ENCODE data around the gene EPS8L2. TPM values are rescaled to one million over a fixed set of nuclear protein-coding genes. Genes with fewer than 3 reads are reported as not detected.
A peak's percentile ranks its signal among the peaks of the same experiment; 100 is the strongest.

Gene EPS8L2
- total and polyA plus RNA-seq, 2 of the 13 experiments (the other 11 are each of a cell fraction or from before 2014, with no cell fraction given): 89.3 to 416 TPM

GRCh38 chr11:729492-730074 is 23.6 kb downstream of the EPS8L2 start (continued):
- TF ChIP-seq ARID4A (CRISPR knock-in tag; IDR thresholded peaks at IDR 0.05; ENCODE audit: borderline replicate concordance) (peak; percentile 14; the same call in 1 of the 2 replicates), DMAP1 (CRISPR knock-in tag; IDR thresholded peaks at IDR 0.05) (no peak), ARID2 (CRISPR knock-in tag; IDR thresholded peaks at IDR 0.05; ENCODE audit: borderline replicate concordance) (no peak), PATZ1 (CRISPR knock-in tag; IDR thresholded peaks at IDR 0.05) (peak; percentile 51; the same call in 1 of the 2 replicates), CCDC6 (CRISPR knock-in tag; IDR thresholded peaks at IDR 0.05) (peak; percentile 53; the same call in 1 of the 2 replicates), ZNF362 (CRISPR knock-in tag; IDR thresholded peaks at IDR 0.05; ENCODE audit: borderline replicate concordance) (peak; percentile 98), FOSL2 (CRISPR knock-in tag; IDR thresholded peaks at IDR 0.05) (no peak), DRAP1 (CRISPR knock-in tag; IDR thresholded peaks at IDR 0.05) (no peak), DPF2 (CRISPR knock-in tag; IDR thresholded peaks at IDR 0.05; ENCODE audit: borderline replicate concordance, low read depth) (0 out of 2 replicates have a peak, but pooled peaks have one; percentile 14)
- TF ChIP-seq, protein P1, sequence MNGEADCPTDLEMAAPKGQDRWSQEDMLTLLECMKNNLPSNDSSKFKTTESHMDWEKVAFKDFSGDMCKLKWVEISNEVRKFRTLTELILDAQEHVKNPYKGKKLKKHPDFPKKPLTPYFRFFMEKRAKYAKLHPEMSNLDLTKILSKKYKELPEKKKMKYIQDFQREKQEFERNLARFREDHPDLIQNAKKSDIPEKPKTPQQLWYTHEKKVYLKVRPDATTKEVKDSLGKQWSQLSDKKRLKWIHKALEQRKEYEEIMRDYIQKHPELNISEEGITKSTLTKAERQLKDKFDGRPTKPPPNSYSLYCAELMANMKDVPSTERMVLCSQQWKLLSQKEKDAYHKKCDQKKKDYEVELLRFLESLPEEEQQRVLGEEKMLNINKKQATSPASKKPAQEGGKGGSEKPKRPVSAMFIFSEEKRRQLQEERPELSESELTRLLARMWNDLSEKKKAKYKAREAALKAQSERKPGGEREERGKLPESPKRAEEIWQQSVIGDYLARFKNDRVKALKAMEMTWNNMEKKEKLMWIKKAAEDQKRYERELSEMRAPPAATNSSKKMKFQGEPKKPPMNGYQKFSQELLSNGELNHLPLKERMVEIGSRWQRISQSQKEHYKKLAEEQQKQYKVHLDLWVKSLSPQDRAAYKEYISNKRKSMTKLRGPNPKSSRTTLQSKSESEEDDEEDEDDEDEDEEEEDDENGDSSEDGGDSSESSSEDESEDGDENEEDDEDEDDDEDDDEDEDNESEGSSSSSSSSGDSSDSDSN (CRISPR knock-in tag; IDR thresholded peaks at IDR 0.05): peak; percentile 55; the same call in 1 of the 2 replicates
- TF ChIP-seq, protein P2, sequence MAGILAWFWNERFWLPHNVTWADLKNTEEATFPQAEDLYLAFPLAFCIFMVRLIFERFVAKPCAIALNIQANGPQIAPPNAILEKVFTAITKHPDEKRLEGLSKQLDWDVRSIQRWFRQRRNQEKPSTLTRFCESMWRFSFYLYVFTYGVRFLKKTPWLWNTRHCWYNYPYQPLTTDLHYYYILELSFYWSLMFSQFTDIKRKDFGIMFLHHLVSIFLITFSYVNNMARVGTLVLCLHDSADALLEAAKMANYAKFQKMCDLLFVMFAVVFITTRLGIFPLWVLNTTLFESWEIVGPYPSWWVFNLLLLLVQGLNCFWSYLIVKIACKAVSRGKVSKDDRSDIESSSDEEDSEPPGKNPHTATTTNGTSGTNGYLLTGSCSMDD (CRISPR knock-in tag; IDR thresholded peaks at IDR 0.05): no peak

Data from HepG2 (cell line).